Measurements from ENCODE around the gene P2RY6. TPM values are rescaled to one million over a fixed set of nuclear protein-coding genes. Genes with fewer than 3 reads are reported as not detected.

Gene P2RY6
- total RNA-seq, 2 donors from 2014 or later: 7.7 to 13.4 TPM

- no peak for TF ChIP-seq CTCF (IDR thresholded peaks at IDR 0.05)
- ATAC-seq (ENCODE audit: insufficient number of reproducible peaks, low FRiP score, low read depth): no peak
- DNase-seq (ENCODE audit: low spot score): no peak
Measured at GRCh38 chr11:73312851-73313327, 40.8 kb downstream of the P2RY6 start.

DNA sequence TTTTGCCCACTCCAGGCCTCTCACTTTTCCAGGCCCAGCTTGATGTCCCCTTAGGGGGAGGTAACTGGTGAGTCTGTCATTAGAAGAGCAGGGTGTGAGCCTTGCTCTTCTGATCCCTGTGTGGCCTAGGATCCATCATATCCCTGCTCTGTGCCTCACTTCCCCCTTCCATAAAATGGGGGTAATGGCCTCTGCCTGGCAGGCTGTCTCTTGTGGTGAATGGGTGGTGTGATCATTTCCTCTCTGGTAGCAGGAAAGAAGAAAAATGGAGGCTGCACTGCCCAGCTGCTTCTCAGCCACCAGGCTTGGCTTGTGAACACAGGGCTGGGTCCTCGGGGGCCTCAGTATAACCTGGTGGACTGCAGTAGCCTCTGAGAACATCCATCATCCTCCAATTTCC is 41.5 kb downstream of the P2RY6 start:
- peak overlapping the region; percentile 81 for H3K4me3 ChIP-seq
- peaks cover 43 to 75% of the 10 kb centered on the region in 2 donors for H3K4me1 ChIP-seq (ENCODE audit: control insufficient read depth in 1 of 2, low read depth in 2 of 2)
- DNase-seq (ENCODE audit: low spot score) (no peak), ATAC-seq (ENCODE audit: insufficient number of reproducible peaks, low FRiP score, low read depth) (no peak)
- H3K27me3 ChIP-seq (replicated peaks; ENCODE audit: insufficient read depth): no peaks in the 10 kb centered on the region
- H3K36me3 ChIP-seq: peaks cover 6% of the 10 kb centered on the region
- no peak for TF ChIP-seq CTCF (IDR thresholded peaks at IDR 0.05)
- H3K27ac ChIP-seq: peak overlapping the region; percentile 98 to 100
- H3K9me3 ChIP-seq: no peaks in the 10 kb centered on the region

More at GRCh38 chr11:73312851-73313327, 40.8 kb downstream of the P2RY6 start:
- peaks cover 6% of the 10 kb centered on the region for H3K36me3 ChIP-seq
- no peaks in the 10 kb centered on the region for H3K9me3 ChIP-seq
- H3K4me1 ChIP-seq (ENCODE audit: control insufficient read depth in 1 of 2, low read depth in 2 of 2): peaks cover 38 to 67% of the 10 kb centered on the region in 2 donors
- peak overlapping the region; percentile 81 for H3K4me3 ChIP-seq
- peak overlapping the region; percentile 98 to 100 for H3K27ac ChIP-seq
- no peaks in the 10 kb centered on the region for H3K27me3 ChIP-seq (replicated peaks; ENCODE audit: insufficient read depth)

- peaks cover 6% of the 10 kb centered on the region for H3K36me3 ChIP-seq
Measured at GRCh38 chr11:73314117-73314961, 42.2 kb downstream of the P2RY6 start.

DNA sequence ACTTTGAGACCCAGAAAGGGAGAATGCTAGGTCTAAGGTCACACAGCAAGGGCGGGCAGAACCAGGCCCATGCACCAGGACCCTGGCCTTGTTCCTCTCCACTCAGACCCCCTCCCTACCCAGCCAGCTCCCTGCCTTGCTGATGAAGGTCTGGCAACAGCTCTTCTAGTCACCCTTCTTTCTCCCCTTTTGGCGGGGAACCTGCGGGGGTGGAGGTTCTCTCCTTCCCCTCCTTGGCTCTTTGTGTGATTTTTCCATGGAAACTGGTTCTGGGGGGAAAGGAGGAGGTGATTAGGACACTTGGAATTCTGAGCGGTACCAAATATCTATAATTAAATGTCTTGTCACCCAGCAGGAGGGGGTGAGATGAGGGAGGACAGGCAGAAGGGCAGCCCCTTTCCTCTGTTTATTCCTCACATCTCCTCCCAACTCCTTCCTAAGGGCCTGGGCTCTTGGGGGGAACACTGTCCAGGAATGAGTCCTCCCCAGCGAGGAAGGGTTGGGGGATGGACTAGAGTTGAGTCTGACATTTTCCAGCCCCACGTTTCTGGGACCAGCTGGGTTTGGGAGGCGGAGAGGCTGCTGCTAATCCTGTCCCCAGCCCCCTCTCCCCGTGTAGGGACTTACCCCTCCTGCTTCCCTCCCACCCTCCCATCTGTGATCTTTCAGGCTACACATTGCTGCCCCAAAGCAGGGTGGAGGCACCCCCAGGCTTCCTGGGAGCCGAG is 43.3 kb downstream of the P2RY6 start:
- Histone ChIP-seq H3K9me3 (no peaks in the 10 kb centered on the region), H3K27me3 (replicated peaks; ENCODE audit: insufficient read depth) (no peaks in the 10 kb centered on the region), H3K4me1 (ENCODE audit: control insufficient read depth in 1 of 2, low read depth in 2 of 2) (peaks cover 57 to 89% of the 10 kb centered on the region in 2 donors), H3K36me3 (peaks cover 6% of the 10 kb centered on the region), H3K27ac (peak overlapping the region; percentile 98 to 100), H3K4me3 (peak overlapping the region; percentile 81)
- ATAC-seq (ENCODE audit: insufficient number of reproducible peaks, low FRiP score, low read depth) (no peak), DNase-seq (ENCODE audit: low spot score) (no peak)
- TF ChIP-seq CTCF (IDR thresholded peaks at IDR 0.05): no peak

More at GRCh38 chr11:73314117-73314961, 42.2 kb downstream of the P2RY6 start:
- Histone ChIP-seq H3K4me3 (peak overlapping the region; percentile 81), H3K9me3 (no peaks in the 10 kb centered on the region), H3K27ac (peak overlapping the region; percentile 98 to 100), H3K27me3 (replicated peaks; ENCODE audit: insufficient read depth) (no peaks in the 10 kb centered on the region), H3K4me1 (ENCODE audit: control insufficient read depth in 1 of 2, low read depth in 2 of 2) (peaks cover 47 to 81% of the 10 kb centered on the region in 2 donors)
- ATAC-seq (ENCODE audit: insufficient number of reproducible peaks, low FRiP score, low read depth) (no peak), DNase-seq (ENCODE audit: low spot score) (no peak)
- no peak for TF ChIP-seq CTCF (IDR thresholded peaks at IDR 0.05)

GRCh38 chr11:73316422-73316821 is 44.3 kb downstream of the P2RY6 start:
- TF ChIP-seq CTCF (IDR thresholded peaks at IDR 0.05): no peak
- Histone ChIP-seq H3K4me3 (peak overlapping the region; percentile 81), H3K36me3 (peaks cover 5% of the 10 kb centered on the region), H3K9me3 (no peaks in the 10 kb centered on the region), H3K4me1 (ENCODE audit: control insufficient read depth in 1 of 2, low read depth in 2 of 2) (peaks cover 67 to 90% of the 10 kb centered on the region in 2 donors), H3K27me3 (replicated peaks; ENCODE audit: insufficient read depth) (no peaks in the 10 kb centered on the region), H3K27ac (peak overlapping the region; percentile 98 to 100)
- no peak for DNase-seq (ENCODE audit: low spot score)
- no peak for ATAC-seq (ENCODE audit: insufficient number of reproducible peaks, low FRiP score, low read depth)
